ENCODE measurements around the gene FOXRED1. TPM values are rescaled to one million over a fixed set of nuclear protein-coding genes. Genes with fewer than 3 reads are reported as not detected.

FOXRED1 gene
- total and polyA plus RNA-seq, 2 donors (not counting 1 experiment from before 2014, with no cell fraction given) = 26.1 to 46.0 TPM

GRCh38 chr11:126277322-126277721, 8.4 kb downstream of the FOXRED1 start:
- intact Hi-C loops (cut with micrococcal nuclease) = no loop called here
- H3K79me2 ChIP-seq (ENCODE audit: control insufficient read depth, insufficient read depth, low read length) = peaks cover 3% of the 10 kb centered on the region
- POLR2A ChIA-PET = no interaction called here
- peaks cover 6 to 11% of the 10 kb centered on the region in 2 donors for H3K4me1 ChIP-seq (ENCODE audit: control insufficient read depth in 2 of 2, insufficient read depth in 2 of 2, low read length in 2 of 2)
- no peak overlapping the region for H3K9ac ChIP-seq (ENCODE audit: low read length)
- Mint-ChIP-seq H3K4me1 (peaks cover 25% of the 10 kb centered on the region), H3K27me3 (no peaks in the 10 kb centered on the region), H3K9me3 (ENCODE audit: insufficient read depth) (no peaks in the 10 kb centered on the region), H3K27ac (no peak overlapping the region), H3K4me3 (no peak overlapping the region)
- no peak overlapping the region for H3K27ac ChIP-seq (ENCODE audit: low read length in 2 of 2)
- H4K20me1 ChIP-seq (ENCODE audit: control insufficient read depth, insufficient read depth, low read length, poor library complexity, severe bottlenecking) = no peaks in the 10 kb centered on the region
- DNase-seq (no peak), ATAC-seq (ENCODE audit: low read depth) (no peak)
- peaks cover 0 to 33% of the 10 kb centered on the region in 2 experiments for H3K36me3 ChIP-seq (replicated peaks in 1 of 2; ENCODE audit: control extremely low read depth in 1 of 2, control insufficient read depth in 1 of 2, extremely low read depth in 1 of 2, insufficient read depth in 2 of 2, low read length in 1 of 2)
- no peak overlapping the region for H3K4me2 ChIP-seq (replicated peaks; ENCODE audit: low read depth, low read length, poor library complexity, severe bottlenecking)
- no peaks in the 10 kb centered on the region for H3K27me3 ChIP-seq (replicated peaks in 1 of 4; ENCODE audit: control extremely low read depth in 1 of 4, control insufficient read depth in 3 of 4, insufficient read depth in 4 of 4, low read length in 3 of 4)
- TF ChIP-seq EZH2 (IDR thresholded peaks at IDR 0.05; ENCODE audit: borderline replicate concordance, insufficient read depth, low read depth, low read length, poor library complexity, severe bottlenecking) (no peak), CTCF (IDR thresholded peaks at IDR 0.05) (no peak)
- H3K4me3 ChIP-seq (ENCODE audit: control extremely low read depth in 1 of 5, extremely low read depth in 1 of 5, insufficient read depth in 1 of 5, low read depth in 2 of 5, low read length in 4 of 5) = no peak overlapping the region
- WGBS (ENCODE audit: insufficient coverage) = 97% methylated on average over 10 of the region's 11 CpGs
- no peak overlapping the region for H2AFZ ChIP-seq (ENCODE audit: insufficient read depth, low read depth, low read length, poor library complexity, severe bottlenecking)
- no peaks in the 10 kb centered on the region for H3K9me3 ChIP-seq (ENCODE audit: control extremely low read depth in 1 of 3, control insufficient read depth in 2 of 3, insufficient read depth in 1 of 3, low read length in 2 of 3)
- CTCF ChIA-PET = no interaction called here

- intact Hi-C loops (cut with micrococcal nuclease) = no loop called here
These were observed 8.8 kb downstream of the FOXRED1 start for GRCh38 chr11:126277780-126278179.

More at GRCh38 chr11:126277780-126278179, 8.8 kb downstream of the FOXRED1 start:
- no peaks in the 10 kb centered on the region for H3K9me3 ChIP-seq (ENCODE audit: control extremely low read depth in 1 of 3, control insufficient read depth in 2 of 3, insufficient read depth in 1 of 3, low read length in 2 of 3)
- H3K4me1 ChIP-seq (ENCODE audit: control insufficient read depth in 2 of 2, insufficient read depth in 2 of 2, low read length in 2 of 2) = peaks cover 6 to 15% of the 10 kb centered on the region in 2 donors
- no peak for TF ChIP-seq EZH2 (IDR thresholded peaks at IDR 0.05; ENCODE audit: borderline replicate concordance, insufficient read depth, low read depth, low read length, poor library complexity, severe bottlenecking)
- TF ChIP-seq CTCF (IDR thresholded peaks at IDR 0.05) = no peak
- H3K9ac ChIP-seq (ENCODE audit: low read length) = no peak overlapping the region
- H3K36me3 ChIP-seq (replicated peaks in 1 of 2; ENCODE audit: control extremely low read depth in 1 of 2, control insufficient read depth in 1 of 2, extremely low read depth in 1 of 2, insufficient read depth in 2 of 2, low read length in 1 of 2) = peaks cover 0 to 30% of the 10 kb centered on the region in 2 experiments
- Mint-ChIP-seq H3K27ac (no peak overlapping the region), H3K9me3 (ENCODE audit: insufficient read depth) (no peaks in the 10 kb centered on the region), H3K4me1 (peaks cover 28% of the 10 kb centered on the region), H3K27me3 (no peaks in the 10 kb centered on the region), H3K4me3 (no peak overlapping the region)
- no peaks in the 10 kb centered on the region for H3K79me2 ChIP-seq (ENCODE audit: control insufficient read depth, insufficient read depth, low read length)
- CTCF ChIA-PET = no interaction called here
- no peaks in the 10 kb centered on the region for H3K27me3 ChIP-seq (replicated peaks in 1 of 4; ENCODE audit: control extremely low read depth in 1 of 4, control insufficient read depth in 3 of 4, insufficient read depth in 4 of 4, low read length in 3 of 4)
- no peak for ATAC-seq (ENCODE audit: low read depth)
- no peak overlapping the region for H3K4me3 ChIP-seq (ENCODE audit: control extremely low read depth in 1 of 5, extremely low read depth in 1 of 5, insufficient read depth in 1 of 5, low read depth in 2 of 5, low read length in 4 of 5)
- no peak for DNase-seq
- POLR2A ChIA-PET = no interaction called here
- WGBS (ENCODE audit: insufficient coverage) = 96% methylated on average over 3 of the region's 4 CpGs
- no peaks in the 10 kb centered on the region for H4K20me1 ChIP-seq (ENCODE audit: control insufficient read depth, insufficient read depth, low read length, poor library complexity, severe bottlenecking)
- no peak overlapping the region for H2AFZ ChIP-seq (ENCODE audit: insufficient read depth, low read depth, low read length, poor library complexity, severe bottlenecking)
- no peak overlapping the region for H3K4me2 ChIP-seq (replicated peaks; ENCODE audit: low read depth, low read length, poor library complexity, severe bottlenecking)
- H3K27ac ChIP-seq (ENCODE audit: low read length in 2 of 2) = no peak overlapping the region
